ENCODE data around the gene SLC10A7.

The SLC10A7 gene

DNA sequence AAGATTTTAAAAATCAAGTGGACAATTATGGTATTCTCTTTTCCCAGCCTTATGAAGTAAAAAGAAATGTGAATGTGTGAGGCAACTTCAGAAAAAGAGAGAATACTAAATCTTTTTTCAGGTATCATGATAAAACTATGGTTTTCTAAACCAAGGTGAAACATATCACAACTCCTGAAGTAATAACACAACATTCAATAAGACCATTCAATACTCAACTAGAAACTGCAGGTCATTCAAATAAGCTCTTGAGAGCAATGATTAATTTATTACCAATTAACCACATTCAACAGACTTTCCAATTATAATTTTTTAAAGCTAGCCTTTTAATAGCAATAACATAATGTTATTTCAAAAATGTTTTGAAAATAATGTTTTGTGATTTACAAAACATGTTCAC lies 35.8 kb downstream of the SLC10A7 start:
- no peak for ATAC-seq
- no peak for TF ChIP-seq ZC3H10 (CRISPR knock-in tag; IDR thresholded peaks at IDR 0.05)
- TF ChIP-seq ESRRG (CRISPR knock-in tag; IDR thresholded peaks at IDR 0.05), result no peak
- no peak for TF ChIP-seq ZFP30 (CRISPR knock-in tag; IDR thresholded peaks at IDR 0.05)
- no peak for TF ChIP-seq ZNF70 (CRISPR knock-in tag; IDR thresholded peaks at IDR 0.05)
- TF ChIP-seq, protein P1, sequence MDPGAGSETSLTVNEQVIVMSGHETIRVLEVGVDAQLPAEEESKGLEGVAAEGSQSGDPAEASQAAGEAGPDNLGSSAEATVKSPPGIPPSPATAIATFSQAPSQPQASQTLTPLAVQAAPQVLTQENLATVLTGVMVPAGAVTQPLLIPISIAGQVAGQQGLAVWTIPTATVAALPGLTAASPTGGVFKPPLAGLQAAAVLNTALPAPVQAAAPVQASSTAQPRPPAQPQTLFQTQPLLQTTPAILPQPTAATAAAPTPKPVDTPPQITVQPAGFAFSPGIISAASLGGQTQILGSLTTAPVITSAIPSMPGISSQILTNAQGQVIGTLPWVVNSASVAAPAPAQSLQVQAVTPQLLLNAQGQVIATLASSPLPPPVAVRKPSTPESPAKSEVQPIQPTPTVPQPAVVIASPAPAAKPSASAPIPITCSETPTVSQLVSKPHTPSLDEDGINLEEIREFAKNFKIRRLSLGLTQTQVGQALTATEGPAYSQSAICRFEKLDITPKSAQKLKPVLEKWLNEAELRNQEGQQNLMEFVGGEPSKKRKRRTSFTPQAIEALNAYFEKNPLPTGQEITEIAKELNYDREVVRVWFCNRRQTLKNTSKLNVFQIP (CRISPR knock-in tag; IDR thresholded peaks at IDR 0.05; ENCODE audit: borderline replicate concordance, low read depth), result no peak
- no peak for TF ChIP-seq GLIS3 (CRISPR knock-in tag; IDR thresholded peaks at IDR 0.05)
- no peak for TF ChIP-seq RARB (CRISPR knock-in tag; IDR thresholded peaks at IDR 0.05)
- no peak for TF ChIP-seq ISL1 (CRISPR knock-in tag; IDR thresholded peaks at IDR 0.05)
- TF ChIP-seq SNAI2 (CRISPR knock-in tag; IDR thresholded peaks at IDR 0.05), result no peak
- TF ChIP-seq, protein P2, sequence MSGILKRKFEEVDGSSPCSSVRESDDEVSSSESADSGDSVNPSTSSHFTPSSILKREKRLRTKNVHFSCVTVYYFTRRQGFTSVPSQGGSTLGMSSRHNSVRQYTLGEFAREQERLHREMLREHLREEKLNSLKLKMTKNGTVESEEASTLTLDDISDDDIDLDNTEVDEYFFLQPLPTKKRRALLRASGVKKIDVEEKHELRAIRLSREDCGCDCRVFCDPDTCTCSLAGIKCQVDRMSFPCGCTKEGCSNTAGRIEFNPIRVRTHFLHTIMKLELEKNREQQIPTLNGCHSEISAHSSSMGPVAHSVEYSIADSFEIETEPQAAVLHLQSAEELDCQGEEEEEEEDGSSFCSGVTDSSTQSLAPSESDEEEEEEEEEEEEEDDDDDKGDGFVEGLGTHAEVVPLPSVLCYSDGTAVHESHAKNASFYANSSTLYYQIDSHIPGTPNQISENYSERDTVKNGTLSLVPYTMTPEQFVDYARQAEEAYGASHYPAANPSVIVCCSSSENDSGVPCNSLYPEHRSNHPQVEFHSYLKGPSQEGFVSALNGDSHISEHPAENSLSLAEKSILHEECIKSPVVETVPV (CRISPR knock-in tag; IDR thresholded peaks at IDR 0.05), result no peak
- TF ChIP-seq, protein P3, sequence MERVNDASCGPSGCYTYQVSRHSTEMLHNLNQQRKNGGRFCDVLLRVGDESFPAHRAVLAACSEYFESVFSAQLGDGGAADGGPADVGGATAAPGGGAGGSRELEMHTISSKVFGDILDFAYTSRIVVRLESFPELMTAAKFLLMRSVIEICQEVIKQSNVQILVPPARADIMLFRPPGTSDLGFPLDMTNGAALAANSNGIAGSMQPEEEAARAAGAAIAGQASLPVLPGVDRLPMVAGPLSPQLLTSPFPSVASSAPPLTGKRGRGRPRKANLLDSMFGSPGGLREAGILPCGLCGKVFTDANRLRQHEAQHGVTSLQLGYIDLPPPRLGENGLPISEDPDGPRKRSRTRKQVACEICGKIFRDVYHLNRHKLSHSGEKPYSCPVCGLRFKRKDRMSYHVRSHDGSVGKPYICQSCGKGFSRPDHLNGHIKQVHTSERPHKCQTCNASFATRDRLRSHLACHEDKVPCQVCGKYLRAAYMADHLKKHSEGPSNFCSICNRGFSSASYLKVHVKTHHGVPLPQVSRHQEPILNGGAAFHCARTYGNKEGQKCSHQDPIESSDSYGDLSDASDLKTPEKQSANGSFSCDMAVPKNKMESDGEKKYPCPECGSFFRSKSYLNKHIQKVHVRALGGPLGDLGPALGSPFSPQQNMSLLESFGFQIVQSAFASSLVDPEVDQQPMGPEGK (CRISPR knock-in tag; IDR thresholded peaks at IDR 0.05; ENCODE audit: borderline replicate concordance), result no peak
- TF ChIP-seq TOX (CRISPR knock-in tag; IDR thresholded peaks at IDR 0.05; ENCODE audit: borderline replicate concordance), result no peak
- TF ChIP-seq ARNTL (CRISPR knock-in tag; IDR thresholded peaks at IDR 0.05; ENCODE audit: borderline replicate concordance, low read depth), result no peak
- no peak for TF ChIP-seq BACH2 (CRISPR knock-in tag; IDR thresholded peaks at IDR 0.05; ENCODE audit: borderline replicate concordance)
- TF ChIP-seq CSDC2 (CRISPR knock-in tag; IDR thresholded peaks at IDR 0.05), result no peak

DNA sequence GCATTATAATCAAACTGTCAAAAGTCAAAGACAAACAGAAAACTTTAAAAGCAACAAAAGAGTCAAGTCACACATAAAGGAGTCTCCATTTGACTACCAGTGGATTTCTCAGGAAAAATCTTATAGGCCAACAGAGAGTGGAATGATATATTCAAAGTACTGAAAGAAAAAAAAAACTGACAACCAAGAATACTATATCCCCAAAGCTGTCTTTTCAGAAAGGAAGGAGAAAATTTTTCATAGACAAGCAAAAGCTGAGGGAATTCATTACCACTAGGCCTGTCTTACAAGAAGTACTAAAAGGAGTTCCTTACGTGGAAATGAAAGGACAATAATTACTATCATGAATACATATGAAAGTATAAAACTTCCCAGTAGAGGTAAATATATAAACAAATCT lies 39.0 kb downstream of the SLC10A7 start:
- no peak for ATAC-seq
- TF ChIP-seq TOX (CRISPR knock-in tag; IDR thresholded peaks at IDR 0.05; ENCODE audit: borderline replicate concordance) (no peak), ARNTL (CRISPR knock-in tag; IDR thresholded peaks at IDR 0.05; ENCODE audit: borderline replicate concordance, low read depth) (no peak), ZNF70 (CRISPR knock-in tag; IDR thresholded peaks at IDR 0.05) (no peak), TCF4 (CRISPR knock-in tag; IDR thresholded peaks at IDR 0.05; ENCODE audit: borderline replicate concordance) (no peak), CSDC2 (CRISPR knock-in tag; IDR thresholded peaks at IDR 0.05) (no peak), SNAI2 (CRISPR knock-in tag; IDR thresholded peaks at IDR 0.05) (no peak), PPARA (CRISPR knock-in tag; IDR thresholded peaks at IDR 0.05; ENCODE audit: borderline replicate concordance) (no peak), ISL1 (CRISPR knock-in tag; IDR thresholded peaks at IDR 0.05) (no peak), ESRRG (CRISPR knock-in tag; IDR thresholded peaks at IDR 0.05) (no peak)
- TF ChIP-seq, protein P4, sequence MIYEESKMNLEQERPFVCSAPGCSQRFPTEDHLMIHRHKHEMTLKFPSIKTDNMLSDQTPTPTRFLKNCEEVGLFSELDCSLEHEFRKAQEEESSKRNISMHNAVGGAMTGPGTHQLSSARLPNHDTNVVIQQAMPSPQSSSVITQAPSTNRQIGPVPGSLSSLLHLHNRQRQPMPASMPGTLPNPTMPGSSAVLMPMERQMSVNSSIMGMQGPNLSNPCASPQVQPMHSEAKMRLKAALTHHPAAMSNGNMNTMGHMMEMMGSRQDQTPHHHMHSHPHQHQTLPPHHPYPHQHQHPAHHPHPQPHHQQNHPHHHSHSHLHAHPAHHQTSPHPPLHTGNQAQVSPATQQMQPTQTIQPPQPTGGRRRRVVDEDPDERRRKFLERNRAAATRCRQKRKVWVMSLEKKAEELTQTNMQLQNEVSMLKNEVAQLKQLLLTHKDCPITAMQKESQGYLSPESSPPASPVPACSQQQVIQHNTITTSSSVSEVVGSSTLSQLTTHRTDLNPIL (CRISPR knock-in tag; IDR thresholded peaks at IDR 0.05; ENCODE audit: low read depth), result no peak
- TF ChIP-seq, protein P5, sequence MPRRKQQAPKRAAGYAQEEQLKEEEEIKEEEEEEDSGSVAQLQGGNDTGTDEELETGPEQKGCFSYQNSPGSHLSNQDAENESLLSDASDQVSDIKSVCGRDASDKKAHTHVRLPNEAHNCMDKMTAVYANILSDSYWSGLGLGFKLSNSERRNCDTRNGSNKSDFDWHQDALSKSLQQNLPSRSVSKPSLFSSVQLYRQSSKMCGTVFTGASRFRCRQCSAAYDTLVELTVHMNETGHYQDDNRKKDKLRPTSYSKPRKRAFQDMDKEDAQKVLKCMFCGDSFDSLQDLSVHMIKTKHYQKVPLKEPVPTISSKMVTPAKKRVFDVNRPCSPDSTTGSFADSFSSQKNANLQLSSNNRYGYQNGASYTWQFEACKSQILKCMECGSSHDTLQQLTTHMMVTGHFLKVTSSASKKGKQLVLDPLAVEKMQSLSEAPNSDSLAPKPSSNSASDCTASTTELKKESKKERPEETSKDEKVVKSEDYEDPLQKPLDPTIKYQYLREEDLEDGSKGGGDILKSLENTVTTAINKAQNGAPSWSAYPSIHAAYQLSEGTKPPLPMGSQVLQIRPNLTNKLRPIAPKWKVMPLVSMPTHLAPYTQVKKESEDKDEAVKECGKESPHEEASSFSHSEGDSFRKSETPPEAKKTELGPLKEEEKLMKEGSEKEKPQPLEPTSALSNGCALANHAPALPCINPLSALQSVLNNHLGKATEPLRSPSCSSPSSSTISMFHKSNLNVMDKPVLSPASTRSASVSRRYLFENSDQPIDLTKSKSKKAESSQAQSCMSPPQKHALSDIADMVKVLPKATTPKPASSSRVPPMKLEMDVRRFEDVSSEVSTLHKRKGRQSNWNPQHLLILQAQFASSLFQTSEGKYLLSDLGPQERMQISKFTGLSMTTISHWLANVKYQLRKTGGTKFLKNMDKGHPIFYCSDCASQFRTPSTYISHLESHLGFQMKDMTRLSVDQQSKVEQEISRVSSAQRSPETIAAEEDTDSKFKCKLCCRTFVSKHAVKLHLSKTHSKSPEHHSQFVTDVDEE (CRISPR knock-in tag; IDR thresholded peaks at IDR 0.05), result no peak
- TF ChIP-seq, protein P3 (CRISPR knock-in tag; IDR thresholded peaks at IDR 0.05; ENCODE audit: borderline replicate concordance), result no peak
- TF ChIP-seq, protein P1 (CRISPR knock-in tag; IDR thresholded peaks at IDR 0.05; ENCODE audit: borderline replicate concordance, low read depth), result no peak
